ENCODE measurements around the gene LGALS9. TPM values are rescaled to one million over a fixed set of nuclear protein-coding genes. Genes with fewer than 3 reads are reported as not detected.

LGALS9 gene
- total and polyA plus RNA-seq, 2 experiments from 2014 or later, result 3.1 to 14.1 TPM

- no peak overlapping the region for H2AFZ ChIP-seq
- no peaks in the 10 kb centered on the region for H3K9me2 ChIP-seq (replicated peaks; ENCODE audit: insufficient read depth)
- H4K20me1 ChIP-seq (ENCODE audit: insufficient read depth, poor library complexity, severe bottlenecking), result no peaks in the 10 kb centered on the region
- no peak for DNase-seq (ENCODE audit: low spot score)
- H3K4me3 ChIP-seq, result no peak overlapping the region
- WGBS (ENCODE audit: low lambda C conversion rate, missing lambda C conversion rate), result 89% methylated on average over 3 of the region's 3 CpGs
- no peak overlapping the region for H3K27ac ChIP-seq
- H3K36me3 ChIP-seq (replicated peaks; ENCODE audit: insufficient read depth, low read depth), result no peaks in the 10 kb centered on the region
- H3K27me3 ChIP-seq, result no peaks in the 10 kb centered on the region
- no peaks in the 10 kb centered on the region for H3K4me1 ChIP-seq (ENCODE audit: insufficient read depth)
- no peaks in the 10 kb centered on the region for H3K9me3 ChIP-seq (ENCODE audit: low read depth)
- no peaks in the 10 kb centered on the region for H3K79me2 ChIP-seq
- TF ChIP-seq, protein P1, sequence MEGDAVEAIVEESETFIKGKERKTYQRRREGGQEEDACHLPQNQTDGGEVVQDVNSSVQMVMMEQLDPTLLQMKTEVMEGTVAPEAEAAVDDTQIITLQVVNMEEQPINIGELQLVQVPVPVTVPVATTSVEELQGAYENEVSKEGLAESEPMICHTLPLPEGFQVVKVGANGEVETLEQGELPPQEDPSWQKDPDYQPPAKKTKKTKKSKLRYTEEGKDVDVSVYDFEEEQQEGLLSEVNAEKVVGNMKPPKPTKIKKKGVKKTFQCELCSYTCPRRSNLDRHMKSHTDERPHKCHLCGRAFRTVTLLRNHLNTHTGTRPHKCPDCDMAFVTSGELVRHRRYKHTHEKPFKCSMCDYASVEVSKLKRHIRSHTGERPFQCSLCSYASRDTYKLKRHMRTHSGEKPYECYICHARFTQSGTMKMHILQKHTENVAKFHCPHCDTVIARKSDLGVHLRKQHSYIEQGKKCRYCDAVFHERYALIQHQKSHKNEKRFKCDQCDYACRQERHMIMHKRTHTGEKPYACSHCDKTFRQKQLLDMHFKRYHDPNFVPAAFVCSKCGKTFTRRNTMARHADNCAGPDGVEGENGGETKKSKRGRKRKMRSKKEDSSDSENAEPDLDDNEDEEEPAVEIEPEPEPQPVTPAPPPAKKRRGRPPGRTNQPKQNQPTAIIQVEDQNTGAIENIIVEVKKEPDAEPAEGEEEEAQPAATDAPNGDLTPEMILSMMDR (IDR thresholded peaks at IDR 0.05; ENCODE audit: poor library complexity), result no peak
- no peak for TF ChIP-seq EZH2 (IDR thresholded peaks at IDR 0.05; ENCODE audit: borderline replicate concordance)
- no peak for TF ChIP-seq EZH2phosphoT487 (IDR thresholded peaks at IDR 0.05; ENCODE audit: low read depth, severe bottlenecking, unreplicated experiment)
- no peak overlapping the region for H3K4me2 ChIP-seq
Observed at GRCh38 chr17:27612160-27612770, 18.7 kb upstream of the LGALS9 start.

GRCh38 chr17:27613433-27613832, 17.6 kb upstream of the LGALS9 start:
- Histone ChIP-seq H3K4me3 (no peak overlapping the region), H3K27ac (no peak overlapping the region), H3K9me3 (ENCODE audit: low read depth) (no peaks in the 10 kb centered on the region), H3K36me3 (replicated peaks; ENCODE audit: insufficient read depth, low read depth) (no peaks in the 10 kb centered on the region), H2AFZ (no peak overlapping the region), H3K4me2 (no peak overlapping the region), H3K27me3 (no peaks in the 10 kb centered on the region), H3K79me2 (no peaks in the 10 kb centered on the region), H3K4me1 (ENCODE audit: insufficient read depth) (no peaks in the 10 kb centered on the region), H3K9me2 (replicated peaks; ENCODE audit: insufficient read depth) (no peaks in the 10 kb centered on the region), H4K20me1 (ENCODE audit: insufficient read depth, poor library complexity, severe bottlenecking) (no peaks in the 10 kb centered on the region)
- 88% methylated on average over 3 of the region's 3 CpGs for WGBS (ENCODE audit: low lambda C conversion rate, missing lambda C conversion rate)
- DNase-seq (ENCODE audit: low spot score), result no peak
- TF ChIP-seq EZH2 (IDR thresholded peaks at IDR 0.05; ENCODE audit: borderline replicate concordance), result no peak
- TF ChIP-seq, protein P1 (IDR thresholded peaks at IDR 0.05; ENCODE audit: poor library complexity), result no peak
- TF ChIP-seq EZH2phosphoT487 (IDR thresholded peaks at IDR 0.05; ENCODE audit: low read depth, severe bottlenecking, unreplicated experiment), result no peak

GRCh38 chr17:27615121-27615520, 15.9 kb upstream of the LGALS9 start:
- H3K4me2 ChIP-seq, result no peak overlapping the region
- H3K79me2 ChIP-seq, result no peaks in the 10 kb centered on the region
- H4K20me1 ChIP-seq (ENCODE audit: insufficient read depth, poor library complexity, severe bottlenecking), result no peaks in the 10 kb centered on the region
- no peak overlapping the region for H3K4me3 ChIP-seq
- no peak overlapping the region for H3K27ac ChIP-seq
- no peaks in the 10 kb centered on the region for H3K36me3 ChIP-seq (replicated peaks; ENCODE audit: insufficient read depth, low read depth)
- H3K4me1 ChIP-seq (ENCODE audit: insufficient read depth), result no peaks in the 10 kb centered on the region
- H3K27me3 ChIP-seq, result no peaks in the 10 kb centered on the region
- no peak overlapping the region for H2AFZ ChIP-seq
- H3K9me2 ChIP-seq (replicated peaks; ENCODE audit: insufficient read depth), result no peaks in the 10 kb centered on the region
- no peaks in the 10 kb centered on the region for H3K9me3 ChIP-seq (ENCODE audit: low read depth)
- no peak for TF ChIP-seq EZH2 (IDR thresholded peaks at IDR 0.05; ENCODE audit: borderline replicate concordance)
- no peak for TF ChIP-seq EZH2phosphoT487 (IDR thresholded peaks at IDR 0.05; ENCODE audit: low read depth, severe bottlenecking, unreplicated experiment)
- TF ChIP-seq, protein P1 (IDR thresholded peaks at IDR 0.05; ENCODE audit: poor library complexity), result no peak
- DNase-seq (ENCODE audit: low spot score), result no peak
- 89% methylated on average over 1 of the region's 1 CpG for WGBS (ENCODE audit: low lambda C conversion rate, missing lambda C conversion rate)
